ENCODE results near the gene WNT3A.

The WNT3A gene

DNA sequence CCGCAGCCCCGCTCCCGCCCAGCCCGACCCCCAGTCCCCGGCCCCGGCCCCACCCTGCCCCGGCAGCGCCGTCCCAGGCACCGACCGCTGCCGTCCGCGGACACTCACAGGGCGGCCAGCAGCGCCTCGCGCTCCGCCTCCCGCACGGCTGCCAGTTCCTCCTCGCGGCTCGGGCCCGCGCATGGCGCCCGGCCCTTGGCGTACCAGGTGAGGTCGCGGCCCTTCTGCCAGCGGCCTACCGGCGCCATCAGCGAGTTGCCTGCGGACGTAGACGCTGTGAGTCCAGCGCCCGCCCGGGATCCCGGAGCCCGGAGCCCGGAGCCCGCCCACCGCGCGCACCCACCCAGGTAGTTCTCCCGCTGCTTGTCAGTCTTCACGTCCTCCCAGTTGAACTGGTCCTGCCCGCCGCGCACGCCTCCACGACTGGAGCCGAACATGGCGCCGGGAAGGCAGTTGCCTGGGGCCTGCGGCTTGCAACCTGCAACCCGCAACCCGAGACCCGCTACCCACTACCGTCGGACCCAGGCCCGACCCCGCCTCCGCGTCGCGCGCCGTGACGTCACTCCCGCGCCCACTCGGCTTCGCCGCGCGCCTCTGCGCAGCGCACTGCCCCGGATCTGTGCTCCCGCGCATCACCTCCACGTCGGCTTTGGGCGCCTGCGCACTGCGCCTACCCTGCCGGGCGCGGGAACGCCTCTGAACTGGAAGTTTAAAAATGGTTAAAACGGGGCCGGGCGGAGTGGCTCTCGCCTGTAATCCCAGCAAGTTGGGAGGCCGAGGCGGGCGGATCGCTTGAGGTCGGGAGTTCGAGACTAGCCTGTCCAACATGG, 96.2 kb downstream of the WNT3A start, which contains the start of gene C1orf35:
Gene C1orf35, minus strand, starts transcription at position 535 of the 830 bp plus-strand sequence. Its CDS starts 98 bp downstream, at position 437.
- Histone ChIP-seq H4K20me1 (ENCODE audit: insufficient read depth, low read length) (peaks cover 30% of the 10 kb centered on the region), H2AFZ (ENCODE audit: low read depth, low read length) (peak within 1 kb of the TSS; percentile 85), H3K36me3 (replicated peaks; ENCODE audit: low read depth, low read length) (peaks cover 39% of the 10 kb centered on the region)

DNA sequence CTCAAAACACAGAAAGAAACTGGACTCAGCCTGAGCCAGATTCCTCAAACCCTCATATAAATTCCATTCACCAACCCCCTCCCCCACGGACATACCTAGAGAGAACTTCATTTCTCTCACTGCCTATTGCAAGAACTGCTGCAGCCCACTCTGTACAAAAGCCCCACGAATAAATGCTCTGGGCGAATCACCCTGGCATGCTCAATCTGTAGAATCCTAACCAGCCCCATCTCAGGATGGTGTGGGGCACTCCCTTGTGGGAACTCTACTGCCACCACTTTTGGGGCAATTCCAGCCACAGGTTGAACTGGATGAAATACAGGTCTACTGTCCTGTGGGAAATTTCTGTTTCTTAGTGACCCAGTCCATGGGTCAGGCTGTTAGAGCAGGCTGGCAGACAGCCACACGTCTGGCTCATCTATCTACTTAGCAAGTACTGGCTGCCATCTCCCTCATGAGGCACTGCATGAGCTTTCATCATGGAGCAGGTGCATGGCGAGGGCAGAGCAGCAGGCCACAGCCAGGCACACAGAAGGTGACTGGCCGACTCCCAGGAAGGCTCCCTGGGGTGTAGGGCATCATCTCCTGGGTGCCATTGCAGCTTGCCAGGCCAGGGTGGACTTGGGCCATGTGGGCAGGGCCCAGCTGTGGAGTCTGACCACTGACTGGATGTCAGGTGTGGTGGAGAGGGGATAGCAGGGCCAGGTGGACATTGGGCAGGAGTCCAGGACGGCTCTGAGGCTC, 97.9 kb downstream of the WNT3A start:
- Histone ChIP-seq H2AFZ (ENCODE audit: low read depth, low read length) (no peak overlapping the region), H3K4me3 (ENCODE audit: low read length) (no peak overlapping the region), H4K20me1 (ENCODE audit: insufficient read depth, low read length) (peaks cover 13% of the 10 kb centered on the region), H3K9me3 (ENCODE audit: insufficient read depth, low read length) (no peaks in the 10 kb centered on the region), H3K4me2 (ENCODE audit: low read length) (peak overlapping the region; percentile 68; the same call in 1 of the 2 replicates), H3K27me3 (ENCODE audit: low read depth, low read length) (no peaks in the 10 kb centered on the region), H3K9ac (ENCODE audit: low read length) (no peak overlapping the region), H3K4me1 (ENCODE audit: low read length) (peaks cover 24% of the 10 kb centered on the region), H3K36me3 (replicated peaks; ENCODE audit: low read depth, low read length) (peaks cover 24% of the 10 kb centered on the region), H3K27ac (ENCODE audit: low read length) (no peak overlapping the region), H3K79me2 (ENCODE audit: low read length) (peaks cover 48% of the 10 kb centered on the region)
- TF ChIP-seq, protein P1, sequence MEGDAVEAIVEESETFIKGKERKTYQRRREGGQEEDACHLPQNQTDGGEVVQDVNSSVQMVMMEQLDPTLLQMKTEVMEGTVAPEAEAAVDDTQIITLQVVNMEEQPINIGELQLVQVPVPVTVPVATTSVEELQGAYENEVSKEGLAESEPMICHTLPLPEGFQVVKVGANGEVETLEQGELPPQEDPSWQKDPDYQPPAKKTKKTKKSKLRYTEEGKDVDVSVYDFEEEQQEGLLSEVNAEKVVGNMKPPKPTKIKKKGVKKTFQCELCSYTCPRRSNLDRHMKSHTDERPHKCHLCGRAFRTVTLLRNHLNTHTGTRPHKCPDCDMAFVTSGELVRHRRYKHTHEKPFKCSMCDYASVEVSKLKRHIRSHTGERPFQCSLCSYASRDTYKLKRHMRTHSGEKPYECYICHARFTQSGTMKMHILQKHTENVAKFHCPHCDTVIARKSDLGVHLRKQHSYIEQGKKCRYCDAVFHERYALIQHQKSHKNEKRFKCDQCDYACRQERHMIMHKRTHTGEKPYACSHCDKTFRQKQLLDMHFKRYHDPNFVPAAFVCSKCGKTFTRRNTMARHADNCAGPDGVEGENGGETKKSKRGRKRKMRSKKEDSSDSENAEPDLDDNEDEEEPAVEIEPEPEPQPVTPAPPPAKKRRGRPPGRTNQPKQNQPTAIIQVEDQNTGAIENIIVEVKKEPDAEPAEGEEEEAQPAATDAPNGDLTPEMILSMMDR (IDR thresholded peaks at IDR 0.05; ENCODE audit: low read depth, low read length), result no peak
- no peak for TF ChIP-seq EZH2phosphoT487 (IDR thresholded peaks at IDR 0.05; ENCODE audit: low read depth)

More for the DNA sequence above, 96.2 kb downstream of the WNT3A start, which contains the start of gene C1orf35:
- Histone ChIP-seq H3K9me3 (ENCODE audit: insufficient read depth, low read length) (no peaks in the 10 kb centered on the region), H3K79me2 (ENCODE audit: low read length) (peaks cover 49% of the 10 kb centered on the region), H3K4me3 (ENCODE audit: low read length) (peak within 1 kb of the TSS; percentile 87), H3K27me3 (ENCODE audit: low read depth, low read length) (no peaks in the 10 kb centered on the region), H3K4me2 (ENCODE audit: low read length) (peak within 1 kb of the TSS; percentile 80), H3K9ac (ENCODE audit: low read length) (peak within 1 kb of the TSS; percentile 80), H3K4me1 (ENCODE audit: low read length) (peaks cover 19% of the 10 kb centered on the region), H3K27ac (ENCODE audit: low read length) (peak within 1 kb of the TSS; percentile 40)
- TF ChIP-seq, protein P1 (IDR thresholded peaks at IDR 0.05; ENCODE audit: low read depth, low read length), result no peak
- no peak for TF ChIP-seq EZH2phosphoT487 (IDR thresholded peaks at IDR 0.05; ENCODE audit: low read depth)

DNA sequence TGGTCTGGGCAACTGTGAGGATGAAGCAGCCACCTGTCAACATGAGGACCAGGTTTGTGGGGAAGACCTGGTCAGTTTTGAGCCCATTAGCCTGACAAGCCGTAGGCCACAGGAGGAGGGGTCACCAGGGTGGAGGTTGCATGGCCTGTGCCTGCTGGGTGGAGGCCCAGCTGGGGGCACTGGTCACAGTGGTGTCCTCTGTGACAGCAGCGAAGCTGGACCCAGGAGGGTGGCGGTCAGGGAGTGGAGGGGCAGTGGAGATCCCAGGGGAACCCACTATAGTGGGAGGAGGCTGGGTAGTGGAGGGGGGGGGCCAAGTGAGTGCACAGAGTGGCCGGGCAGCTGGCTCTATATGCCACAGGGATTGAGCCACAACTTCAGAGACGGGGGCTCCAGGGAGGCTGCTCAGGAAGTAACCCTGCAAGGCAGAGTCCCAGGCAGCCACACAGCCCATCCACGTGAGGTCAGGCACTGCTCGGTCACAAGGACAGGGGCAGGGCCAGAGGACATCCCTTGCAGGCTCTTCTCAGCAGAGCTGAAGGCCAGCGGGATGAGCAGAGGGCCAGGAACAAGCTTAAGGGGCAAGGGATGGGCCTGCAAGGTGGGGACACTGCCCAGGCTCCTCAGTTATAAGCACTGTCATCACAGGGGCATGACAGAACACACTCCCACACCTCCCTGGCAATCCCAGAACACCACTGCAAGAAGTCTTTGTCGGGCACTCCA, 98.6 kb downstream of the WNT3A start:
- peaks cover 30% of the 10 kb centered on the region for H3K4me1 ChIP-seq (ENCODE audit: low read length)
- H3K79me2 ChIP-seq (ENCODE audit: low read length), result peaks cover 49% of the 10 kb centered on the region
- no peaks in the 10 kb centered on the region for H3K9me3 ChIP-seq (ENCODE audit: insufficient read depth, low read length)
- H2AFZ ChIP-seq (ENCODE audit: low read depth, low read length), result no peak overlapping the region
- no peak overlapping the region for H3K4me2 ChIP-seq (ENCODE audit: low read length)
- H4K20me1 ChIP-seq (ENCODE audit: insufficient read depth, low read length), result peaks cover 7% of the 10 kb centered on the region
- no peaks in the 10 kb centered on the region for H3K27me3 ChIP-seq (ENCODE audit: low read depth, low read length)
- H3K36me3 ChIP-seq (replicated peaks; ENCODE audit: low read depth, low read length), result peaks cover 23% of the 10 kb centered on the region
- no peak overlapping the region for H3K9ac ChIP-seq (ENCODE audit: low read length)
- no peak overlapping the region for H3K4me3 ChIP-seq (ENCODE audit: low read length)
- TF ChIP-seq EZH2phosphoT487 (IDR thresholded peaks at IDR 0.05; ENCODE audit: low read depth), result no peak
- TF ChIP-seq, protein P1 (IDR thresholded peaks at IDR 0.05; ENCODE audit: low read depth, low read length), result no peak
- H3K27ac ChIP-seq (ENCODE audit: low read length), result no peak overlapping the region
